ENCODE data around the gene LRATD1. TPM values are rescaled to one million over a fixed set of nuclear protein-coding genes. Genes with fewer than 3 reads are reported as not detected.

Gene LRATD1
- total RNA-seq, 1 experiment from 2014 or later = not detected

DNA sequence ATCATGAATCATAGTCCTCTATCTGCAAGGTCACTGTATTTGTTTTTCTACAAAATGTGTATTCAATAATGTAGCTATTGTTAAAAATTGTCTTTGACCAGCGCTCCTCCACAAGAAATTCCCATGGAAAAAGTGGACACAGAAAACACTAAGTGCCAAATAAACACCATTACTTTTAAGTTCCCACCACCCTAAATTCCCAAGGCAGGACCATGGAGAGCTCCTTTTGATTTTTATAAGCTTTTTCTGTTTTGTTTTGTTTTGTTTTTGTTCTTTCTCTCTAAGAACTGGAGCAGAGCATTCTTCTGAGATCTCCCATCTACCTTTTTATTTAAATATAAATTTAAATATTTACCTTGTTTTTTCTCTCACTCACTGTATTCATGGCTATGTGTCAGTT is 44.5 kb downstream of the LRATD1 start:
- Histone ChIP-seq H3K27ac (ENCODE audit: low read depth, low read length, poor library complexity, severe bottlenecking) (no peak overlapping the region), H3K36me3 (ENCODE audit: insufficient read depth, low read length, poor library complexity, severe bottlenecking) (no peaks in the 10 kb centered on the region), H3K9me3 (ENCODE audit: low read depth, low read length, poor library complexity, severe bottlenecking) (no peaks in the 10 kb centered on the region), H3K4me3 (ENCODE audit: low read depth, low read length, poor library complexity, severe bottlenecking) (no peak overlapping the region), H3K4me1 (ENCODE audit: insufficient read depth, low read length, poor library complexity, severe bottlenecking) (no peaks in the 10 kb centered on the region), H3K27me3 (replicated peaks; ENCODE audit: insufficient read depth, low read depth, low read length, poor library complexity) (peaks cover 12% of the 10 kb centered on the region)
- no peak for DNase-seq (ENCODE audit: low spot score)
- no peak for TF ChIP-seq EZH2 (IDR thresholded peaks at IDR 0.05; ENCODE audit: borderline replicate concordance, low read depth, low read length, poor library complexity, severe bottlenecking)
- TF ChIP-seq, protein P1, sequence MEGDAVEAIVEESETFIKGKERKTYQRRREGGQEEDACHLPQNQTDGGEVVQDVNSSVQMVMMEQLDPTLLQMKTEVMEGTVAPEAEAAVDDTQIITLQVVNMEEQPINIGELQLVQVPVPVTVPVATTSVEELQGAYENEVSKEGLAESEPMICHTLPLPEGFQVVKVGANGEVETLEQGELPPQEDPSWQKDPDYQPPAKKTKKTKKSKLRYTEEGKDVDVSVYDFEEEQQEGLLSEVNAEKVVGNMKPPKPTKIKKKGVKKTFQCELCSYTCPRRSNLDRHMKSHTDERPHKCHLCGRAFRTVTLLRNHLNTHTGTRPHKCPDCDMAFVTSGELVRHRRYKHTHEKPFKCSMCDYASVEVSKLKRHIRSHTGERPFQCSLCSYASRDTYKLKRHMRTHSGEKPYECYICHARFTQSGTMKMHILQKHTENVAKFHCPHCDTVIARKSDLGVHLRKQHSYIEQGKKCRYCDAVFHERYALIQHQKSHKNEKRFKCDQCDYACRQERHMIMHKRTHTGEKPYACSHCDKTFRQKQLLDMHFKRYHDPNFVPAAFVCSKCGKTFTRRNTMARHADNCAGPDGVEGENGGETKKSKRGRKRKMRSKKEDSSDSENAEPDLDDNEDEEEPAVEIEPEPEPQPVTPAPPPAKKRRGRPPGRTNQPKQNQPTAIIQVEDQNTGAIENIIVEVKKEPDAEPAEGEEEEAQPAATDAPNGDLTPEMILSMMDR (conservative IDR thresholded peaks at IDR 0.05; ENCODE audit: low read depth, low read length) = no peak
- intact Hi-C loops (cut with micrococcal nuclease; ENCODE audit: unreplicated experiment) = no loop called here
- ChIA-PET CTCF (no interaction called here), POLR2A (ENCODE audit: low non-redundant PET) (no interaction called here)
- BruUV-seq (replicated peaks) = no TSS peak

DNA sequence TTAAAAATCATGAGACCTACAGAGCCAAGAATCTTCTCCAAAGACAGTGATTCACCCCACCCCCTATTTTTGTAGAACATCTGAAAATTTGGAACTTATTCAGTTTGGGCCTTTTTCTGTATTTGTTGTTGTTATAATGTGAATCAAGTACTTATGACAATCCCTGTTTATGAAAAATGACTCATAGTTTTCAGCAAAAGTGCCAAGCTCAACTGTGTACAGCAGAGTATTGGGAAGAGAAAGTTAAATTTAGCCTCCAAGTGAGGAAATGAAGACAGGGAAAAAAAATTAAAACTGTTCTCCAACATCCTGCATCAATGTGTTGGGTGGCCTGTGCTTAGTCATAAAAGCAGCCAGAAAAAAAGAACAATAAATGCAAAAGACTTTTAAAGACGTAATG is 46.2 kb downstream of the LRATD1 start:
- TF ChIP-seq, protein P1 (conservative IDR thresholded peaks at IDR 0.05; ENCODE audit: low read depth, low read length) = no peak
- TF ChIP-seq EZH2 (IDR thresholded peaks at IDR 0.05; ENCODE audit: borderline replicate concordance, low read depth, low read length, poor library complexity, severe bottlenecking) = no peak
- Histone ChIP-seq H3K4me3 (ENCODE audit: low read depth, low read length, poor library complexity, severe bottlenecking) (no peak overlapping the region), H3K9me3 (ENCODE audit: low read depth, low read length, poor library complexity, severe bottlenecking) (no peaks in the 10 kb centered on the region), H3K4me1 (ENCODE audit: insufficient read depth, low read length, poor library complexity, severe bottlenecking) (no peaks in the 10 kb centered on the region), H3K27me3 (replicated peaks; ENCODE audit: insufficient read depth, low read depth, low read length, poor library complexity) (no peaks in the 10 kb centered on the region), H3K36me3 (ENCODE audit: insufficient read depth, low read length, poor library complexity, severe bottlenecking) (no peaks in the 10 kb centered on the region), H3K27ac (ENCODE audit: low read depth, low read length, poor library complexity, severe bottlenecking) (no peak overlapping the region)
- CTCF ChIA-PET = no interaction called here
- intact Hi-C loops (cut with micrococcal nuclease; ENCODE audit: unreplicated experiment) = no loop called here
- no TSS peak for BruUV-seq (replicated peaks)
- POLR2A ChIA-PET (ENCODE audit: low non-redundant PET) = no interaction called here
- no peak for DNase-seq (ENCODE audit: low spot score)

DNA sequence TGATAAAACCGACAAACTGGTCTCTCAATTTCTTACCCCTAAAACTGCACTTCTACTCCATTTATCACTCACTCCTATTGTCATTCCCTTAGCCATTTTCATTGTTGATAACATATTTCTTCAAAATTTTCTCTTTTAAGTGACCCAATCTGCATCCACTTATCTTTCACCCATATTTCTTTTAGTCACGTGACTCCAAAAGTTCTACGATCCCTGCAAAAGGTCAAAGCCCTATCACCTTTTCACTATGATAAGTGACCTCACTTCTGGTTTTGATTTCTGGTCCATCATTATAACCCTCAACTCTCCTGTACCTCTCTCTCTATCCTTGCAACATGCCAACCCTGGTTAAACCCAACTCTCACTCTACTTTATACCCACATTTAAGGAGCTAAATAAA is 49.1 kb downstream of the LRATD1 start:
- no peaks in the 10 kb centered on the region for H3K36me3 ChIP-seq (ENCODE audit: insufficient read depth, low read length, poor library complexity, severe bottlenecking)
- no peak overlapping the region for H3K27ac ChIP-seq (ENCODE audit: low read depth, low read length, poor library complexity, severe bottlenecking)
- intact Hi-C loops (cut with micrococcal nuclease; ENCODE audit: unreplicated experiment) = no loop called here
- no peak overlapping the region for H3K4me3 ChIP-seq (ENCODE audit: low read depth, low read length, poor library complexity, severe bottlenecking)
- no peaks in the 10 kb centered on the region for H3K9me3 ChIP-seq (ENCODE audit: low read depth, low read length, poor library complexity, severe bottlenecking)
- DNase-seq (ENCODE audit: low spot score) = no peak
- CTCF ChIA-PET = no interaction called here
- POLR2A ChIA-PET (ENCODE audit: low non-redundant PET) = no interaction called here
- H3K27me3 ChIP-seq (replicated peaks; ENCODE audit: insufficient read depth, low read depth, low read length, poor library complexity) = no peaks in the 10 kb centered on the region
- TF ChIP-seq, protein P1 (conservative IDR thresholded peaks at IDR 0.05; ENCODE audit: low read depth, low read length) = no peak
- no peak for TF ChIP-seq EZH2 (IDR thresholded peaks at IDR 0.05; ENCODE audit: borderline replicate concordance, low read depth, low read length, poor library complexity, severe bottlenecking)
- BruUV-seq (replicated peaks) = no TSS peak
- no peaks in the 10 kb centered on the region for H3K4me1 ChIP-seq (ENCODE audit: insufficient read depth, low read length, poor library complexity, severe bottlenecking)

Measured in A673 (cell line).